Neutrophil (primary cell): ENCODE data around the gene PRDM5.

ENCODE experiments used
- H3K27ac ChIP-seq: fragments of 200-600 bp; sonication (generic); 2 replicates; pipeline ENCODE4 v1.5.1; 2016; ENCODE audit warnings: mild to moderate bottlenecking, moderate library complexity
- H3K27me3 ChIP-seq: fragments of 200-600 bp; sonication (generic); 2 replicates; pipeline ENCODE4 v1.6.0; 2016; ENCODE audit warnings: mild to moderate bottlenecking
- H3K36me3 ChIP-seq: fragments of 200-600 bp; sonication (generic); 2 replicates; pipeline ENCODE4 v1.5.1; 2017
- H3K4me1 ChIP-seq, 2 experiments: fragments of 200-600 bp in 1 of 2; sonication (generic) in 1 of 2; 1 replicate in 1 of 2; 2 replicates in 1 of 2; pipeline versions ENCODE4 v1.5.1 to v1.6.1; 2013 to 2016; ENCODE audit warnings: low read depth in 1 of 2, low read length in 1 of 2, mild to moderate bottlenecking in 1 of 2, moderate library complexity in 1 of 2; ENCODE audit not compliant: control insufficient read depth in 1 of 2, insufficient read depth in 1 of 2
- H3K4me3 ChIP-seq, 2 experiments: fragments of 200-600 bp in 1 of 2; sonication (generic) in 1 of 2; 1 replicate in 1 of 2; 2 replicates in 1 of 2; pipeline ENCODE4 v1.5.1; 2013 to 2016; ENCODE audit warnings: low read depth in 1 of 2, low read length in 1 of 2, mild to moderate bottlenecking in 1 of 2, moderate library complexity in 1 of 2
- H3K9me3 ChIP-seq: fragments of 200-600 bp; sonication (generic); 2 replicates; pipeline ENCODE4 v1.5.1; 2016
- TF ChIP-seq, protein P1 (sequence below): fragments of 200-600 bp; sonication (generic); IDR thresholded peaks from 2 replicates; pipeline ENCODE4 v1.5.1; 2016; ENCODE audit warnings: antibody characterized with exemption

The PRDM5 gene

DNA sequence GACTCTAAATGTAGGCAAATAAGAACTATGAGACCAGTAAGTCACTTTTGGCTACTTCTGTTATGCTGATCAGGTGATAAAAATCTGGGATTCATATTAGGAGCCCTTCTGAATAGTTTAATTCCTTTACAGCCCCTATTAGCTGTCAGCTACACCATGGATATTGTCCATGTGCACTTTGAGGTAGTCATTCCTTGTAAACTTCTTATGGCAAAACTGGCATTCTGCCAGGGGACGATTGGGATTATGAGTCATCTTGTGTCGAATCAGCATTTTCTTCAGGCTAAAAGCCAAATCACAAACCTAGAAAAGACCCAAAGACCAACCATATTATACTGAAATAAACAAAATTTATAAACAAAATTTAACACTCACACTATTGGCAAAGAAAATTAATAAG lies 227.6 kb downstream of the PRDM5 start:
- no peak overlapping the region for H3K4me3 ChIP-seq
- no peaks in the 10 kb centered on the region for H3K4me1 ChIP-seq
- TF ChIP-seq, protein P1, sequence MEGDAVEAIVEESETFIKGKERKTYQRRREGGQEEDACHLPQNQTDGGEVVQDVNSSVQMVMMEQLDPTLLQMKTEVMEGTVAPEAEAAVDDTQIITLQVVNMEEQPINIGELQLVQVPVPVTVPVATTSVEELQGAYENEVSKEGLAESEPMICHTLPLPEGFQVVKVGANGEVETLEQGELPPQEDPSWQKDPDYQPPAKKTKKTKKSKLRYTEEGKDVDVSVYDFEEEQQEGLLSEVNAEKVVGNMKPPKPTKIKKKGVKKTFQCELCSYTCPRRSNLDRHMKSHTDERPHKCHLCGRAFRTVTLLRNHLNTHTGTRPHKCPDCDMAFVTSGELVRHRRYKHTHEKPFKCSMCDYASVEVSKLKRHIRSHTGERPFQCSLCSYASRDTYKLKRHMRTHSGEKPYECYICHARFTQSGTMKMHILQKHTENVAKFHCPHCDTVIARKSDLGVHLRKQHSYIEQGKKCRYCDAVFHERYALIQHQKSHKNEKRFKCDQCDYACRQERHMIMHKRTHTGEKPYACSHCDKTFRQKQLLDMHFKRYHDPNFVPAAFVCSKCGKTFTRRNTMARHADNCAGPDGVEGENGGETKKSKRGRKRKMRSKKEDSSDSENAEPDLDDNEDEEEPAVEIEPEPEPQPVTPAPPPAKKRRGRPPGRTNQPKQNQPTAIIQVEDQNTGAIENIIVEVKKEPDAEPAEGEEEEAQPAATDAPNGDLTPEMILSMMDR: no peak
- no peak overlapping the region for H3K27ac ChIP-seq
- no peaks in the 10 kb centered on the region for H3K9me3 ChIP-seq
- no peaks in the 10 kb centered on the region for H3K27me3 ChIP-seq
- no peaks in the 10 kb centered on the region for H3K36me3 ChIP-seq

DNA sequence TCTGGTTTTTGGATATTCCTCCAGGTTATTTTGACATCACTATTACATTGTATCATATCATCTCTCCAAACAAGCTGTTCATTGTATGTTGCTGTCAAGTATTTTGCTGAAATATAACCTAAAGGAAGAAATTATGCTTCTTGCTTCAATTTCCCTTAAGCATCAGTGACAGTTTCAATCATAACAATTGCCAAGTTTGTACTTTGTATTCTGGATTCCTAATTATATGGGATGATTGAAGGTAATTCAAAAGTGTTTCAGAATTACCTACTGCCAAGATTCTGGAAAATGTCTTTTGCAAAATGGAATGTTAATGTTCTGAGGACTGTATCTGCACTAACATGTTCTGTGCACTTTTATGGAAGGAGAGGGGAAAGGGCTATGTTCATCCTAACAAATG lies 228.7 kb downstream of the PRDM5 start:
- H3K4me3 ChIP-seq: no peak overlapping the region
- peaks cover 0 to 9% of the 10 kb centered on the region in 2 experiments for H3K4me1 ChIP-seq
- H3K27me3 ChIP-seq: no peaks in the 10 kb centered on the region
- no peaks in the 10 kb centered on the region for H3K9me3 ChIP-seq
- no peak overlapping the region for H3K27ac ChIP-seq
- no peaks in the 10 kb centered on the region for H3K36me3 ChIP-seq
- TF ChIP-seq, protein P1: no peak

DNA sequence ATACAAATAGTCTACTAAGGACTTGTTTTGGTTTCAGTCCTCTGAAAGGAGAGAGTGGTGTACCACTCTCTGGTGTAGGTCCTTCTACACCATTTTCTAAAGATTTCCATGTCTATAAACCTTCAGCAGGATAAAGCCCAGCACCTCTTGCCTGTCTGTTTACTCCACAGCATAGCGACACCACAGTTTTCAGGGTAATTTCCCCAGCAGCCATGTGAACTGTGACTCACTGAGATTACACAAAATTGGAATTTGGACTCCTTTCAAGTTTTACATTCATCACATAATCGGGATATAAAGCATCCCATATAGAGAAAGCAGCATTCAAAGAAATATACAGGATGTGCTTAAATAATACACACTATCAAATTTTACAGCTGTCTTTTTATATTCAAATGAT lies 229.6 kb downstream of the PRDM5 start:
- Histone ChIP-seq H3K4me1 (peaks cover 0 to 11% of the 10 kb centered on the region in 2 experiments), H3K27ac (no peak overlapping the region), H3K27me3 (no peaks in the 10 kb centered on the region), H3K4me3 (no peak overlapping the region), H3K36me3 (no peaks in the 10 kb centered on the region), H3K9me3 (no peaks in the 10 kb centered on the region)
- TF ChIP-seq, protein P1: no peak

DNA sequence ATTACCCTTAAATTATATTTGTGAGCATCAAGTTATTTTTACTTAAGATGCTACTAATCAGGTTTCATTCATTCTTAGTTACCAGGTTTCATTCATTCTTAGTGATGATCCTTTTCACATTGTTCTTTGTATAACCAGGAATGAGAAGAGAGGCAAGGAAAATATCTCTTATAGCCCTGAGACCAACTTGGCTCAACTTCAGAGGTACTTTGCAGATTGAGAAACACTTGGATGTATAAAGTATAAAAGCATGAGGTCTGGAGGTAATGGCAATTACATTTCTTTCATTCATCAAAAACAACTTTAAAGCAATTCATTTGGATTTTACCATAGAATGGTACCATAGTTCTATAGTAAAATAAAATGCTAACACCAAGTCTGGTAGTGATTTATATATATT lies 231.0 kb downstream of the PRDM5 start:
- TF ChIP-seq, protein P1: no peak
- H3K4me1 ChIP-seq: peaks cover 0 to 11% of the 10 kb centered on the region in 2 experiments
- H3K36me3 ChIP-seq: no peaks in the 10 kb centered on the region
- H3K27ac ChIP-seq: no peak overlapping the region
- H3K9me3 ChIP-seq: no peaks in the 10 kb centered on the region
- H3K27me3 ChIP-seq: no peaks in the 10 kb centered on the region
- H3K4me3 ChIP-seq: no peak overlapping the region

DNA sequence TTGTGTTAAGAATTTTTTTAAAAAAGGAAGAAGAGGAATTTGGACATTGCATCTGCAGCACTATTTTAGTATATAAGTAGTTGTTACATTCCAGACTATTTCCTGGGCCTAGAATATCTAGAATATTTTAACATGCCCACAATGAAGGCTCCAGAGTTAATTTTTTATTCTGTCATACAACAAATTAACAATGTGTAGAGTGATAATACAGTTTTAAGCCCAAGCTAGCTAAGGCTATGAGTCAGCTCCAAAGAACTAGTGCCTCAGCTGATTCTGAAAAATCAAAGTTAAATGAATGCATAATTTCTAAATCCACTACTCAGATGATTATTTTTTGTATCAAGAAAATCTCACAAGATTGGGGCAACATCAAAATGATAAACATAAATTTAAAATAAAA lies 231.4 kb downstream of the PRDM5 start:
- TF ChIP-seq, protein P1: no peak
- H3K4me1 ChIP-seq: peaks cover 0 to 11% of the 10 kb centered on the region in 2 experiments
- no peak overlapping the region for H3K4me3 ChIP-seq

DNA sequence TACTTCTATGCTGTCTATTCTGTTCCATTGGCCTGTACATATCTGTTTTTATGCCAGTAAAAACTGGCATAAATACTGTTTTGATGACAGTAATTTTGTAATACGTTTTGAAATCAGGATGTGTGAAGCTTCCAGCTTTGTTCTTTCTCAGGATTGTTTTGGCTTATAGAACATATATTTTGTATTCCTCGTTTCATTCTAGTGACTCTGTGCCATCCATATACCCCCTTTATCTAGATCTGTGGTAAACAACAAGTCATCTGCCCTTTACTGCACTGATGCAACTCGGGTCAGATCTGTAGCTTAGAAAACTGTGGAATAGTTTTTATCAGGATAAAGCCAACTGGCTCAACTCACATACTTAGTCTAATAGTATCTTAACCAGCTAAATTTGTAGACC lies 233.7 kb downstream of the PRDM5 start:
- TF ChIP-seq, protein P1: no peak
- no peaks in the 10 kb centered on the region for H3K9me3 ChIP-seq

More for the DNA sequence above, 231.4 kb downstream of the PRDM5 start:
- Histone ChIP-seq H3K27ac (no peak overlapping the region), H3K9me3 (no peaks in the 10 kb centered on the region), H3K27me3 (no peaks in the 10 kb centered on the region), H3K36me3 (no peaks in the 10 kb centered on the region)

More for the DNA sequence above, 233.7 kb downstream of the PRDM5 start:
- H3K4me3 ChIP-seq: no peak overlapping the region
- no peaks in the 10 kb centered on the region for H3K27me3 ChIP-seq
- H3K36me3 ChIP-seq: no peaks in the 10 kb centered on the region
- peaks cover 0 to 11% of the 10 kb centered on the region in 2 experiments for H3K4me1 ChIP-seq
- H3K27ac ChIP-seq: no peak overlapping the region
